ENCODE data around the gene UTY.

UTY gene

GRCh38 chrY:13479828-13480227 lies at the start of gene UTY:
Gene UTY, minus strand, starts transcription at chrY:13480033. Its CDS starts 368 bp downstream, at chrY:13479665.
- no peak for DNase-seq

DNA sequence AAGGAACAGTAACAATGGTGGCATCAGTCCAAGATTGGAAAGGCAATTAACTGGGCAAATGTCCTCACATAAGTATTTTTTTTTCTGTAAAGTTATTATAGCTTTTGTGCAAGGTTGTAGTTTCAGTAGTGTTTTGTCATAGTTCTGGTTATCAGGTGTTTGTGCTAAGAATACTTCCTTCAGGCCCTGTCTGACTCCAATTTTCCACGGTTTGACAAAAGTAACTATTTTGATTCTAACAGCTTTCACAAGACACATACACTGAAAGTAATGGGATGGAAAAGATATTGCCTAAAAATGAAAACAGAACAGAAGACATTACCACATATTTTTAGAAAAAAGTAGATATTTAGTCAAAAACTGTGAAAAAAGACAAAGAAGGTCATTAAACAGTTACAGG lies 40.6 kb upstream of the UTY start:
- DNase-seq: no peak

GRCh38 chrY:13501215-13501614 lies 21.4 kb upstream of the UTY start:
- DNase-seq: no peak

- no peak for DNase-seq
These were observed 13.9 kb upstream of the UTY start for GRCh38 chrY:13493737-13494136.

GRCh38 chrY:13492408-13492807 lies 12.6 kb upstream of the UTY start:
- no peak for DNase-seq

- no peak for DNase-seq
These were observed 8.9 kb upstream of the UTY start for GRCh38 chrY:13488738-13489137.

- no peak for DNase-seq
These were observed 617 bp downstream of the UTY start for GRCh38 chrY:13479121-13479711.

- DNase-seq: no peak
These were observed 1.6 kb downstream of the UTY start for GRCh38 chrY:13478126-13478785.

DNA sequence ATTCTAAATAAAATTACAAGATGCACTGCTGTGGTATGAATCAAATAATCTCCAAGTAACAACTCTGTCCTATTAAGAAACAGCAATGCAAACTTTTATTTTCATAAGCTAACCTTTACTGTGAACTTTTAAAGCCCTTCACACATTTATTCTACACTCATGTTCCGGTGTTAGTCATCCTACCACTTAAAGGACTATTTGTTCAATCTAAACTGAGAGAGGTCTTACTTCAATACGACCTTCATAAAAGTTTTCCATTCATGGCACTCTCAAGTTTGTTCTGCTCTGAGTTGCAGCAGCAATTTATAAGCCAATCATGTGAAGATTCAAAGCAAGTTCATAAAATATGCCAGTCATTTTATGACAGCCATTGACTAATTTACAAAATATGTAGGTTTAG lies 4.8 kb downstream of the UTY start:
- no peak for DNase-seq

DNA sequence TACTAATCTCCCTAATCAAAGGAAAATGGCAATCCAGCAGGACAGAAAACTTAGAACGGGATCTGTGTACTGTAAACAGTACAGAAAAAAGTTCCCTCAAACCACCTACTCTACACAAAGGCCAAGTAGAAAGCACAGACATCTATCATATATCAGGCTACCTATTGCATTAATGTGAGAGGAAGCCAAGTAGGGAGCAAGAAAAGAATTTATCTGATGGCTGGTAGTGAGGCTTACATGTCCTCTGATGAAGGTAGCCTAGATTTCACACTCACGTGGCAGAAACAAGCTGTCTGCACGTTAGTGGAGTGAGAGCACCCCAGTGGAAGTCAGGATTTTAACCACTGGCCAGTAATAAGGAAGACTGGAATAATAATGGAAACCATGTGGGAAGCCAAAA lies 28.3 kb downstream of the UTY start:
- DNase-seq: no peak

GRCh38 chrY:13450596-13451130 lies 29.2 kb downstream of the UTY start:
- no peak for DNase-seq

DNA sequence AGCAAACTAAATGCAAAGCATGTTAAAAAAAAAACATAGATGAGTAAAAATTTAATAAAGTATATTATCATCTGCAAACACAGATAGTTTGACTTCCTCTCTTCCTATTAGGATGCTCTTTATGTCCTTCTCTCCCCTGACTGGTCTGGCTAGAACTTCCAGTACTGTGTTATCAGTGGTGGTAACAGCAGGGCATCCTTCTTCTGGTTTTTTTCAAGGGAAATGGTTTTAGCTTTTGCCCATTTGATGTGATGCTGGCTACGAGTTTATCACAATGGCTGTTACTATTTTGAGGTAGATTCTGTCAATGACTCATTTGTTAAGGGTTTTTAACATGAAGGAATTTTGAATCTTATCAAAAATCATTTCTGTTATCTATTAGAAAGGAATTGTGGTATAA lies 34.3 kb downstream of the UTY start:
- DNase-seq: no peak

- no peak for DNase-seq
These were observed 36.7 kb downstream of the UTY start for GRCh38 chrY:13443146-13443545.

- DNase-seq: no peak
These were observed 39.0 kb downstream of the UTY start for GRCh38 chrY:13440811-13441210.

- no peak for DNase-seq
These were observed 43.6 kb downstream of the UTY start for GRCh38 chrY:13435968-13436937.

DNA sequence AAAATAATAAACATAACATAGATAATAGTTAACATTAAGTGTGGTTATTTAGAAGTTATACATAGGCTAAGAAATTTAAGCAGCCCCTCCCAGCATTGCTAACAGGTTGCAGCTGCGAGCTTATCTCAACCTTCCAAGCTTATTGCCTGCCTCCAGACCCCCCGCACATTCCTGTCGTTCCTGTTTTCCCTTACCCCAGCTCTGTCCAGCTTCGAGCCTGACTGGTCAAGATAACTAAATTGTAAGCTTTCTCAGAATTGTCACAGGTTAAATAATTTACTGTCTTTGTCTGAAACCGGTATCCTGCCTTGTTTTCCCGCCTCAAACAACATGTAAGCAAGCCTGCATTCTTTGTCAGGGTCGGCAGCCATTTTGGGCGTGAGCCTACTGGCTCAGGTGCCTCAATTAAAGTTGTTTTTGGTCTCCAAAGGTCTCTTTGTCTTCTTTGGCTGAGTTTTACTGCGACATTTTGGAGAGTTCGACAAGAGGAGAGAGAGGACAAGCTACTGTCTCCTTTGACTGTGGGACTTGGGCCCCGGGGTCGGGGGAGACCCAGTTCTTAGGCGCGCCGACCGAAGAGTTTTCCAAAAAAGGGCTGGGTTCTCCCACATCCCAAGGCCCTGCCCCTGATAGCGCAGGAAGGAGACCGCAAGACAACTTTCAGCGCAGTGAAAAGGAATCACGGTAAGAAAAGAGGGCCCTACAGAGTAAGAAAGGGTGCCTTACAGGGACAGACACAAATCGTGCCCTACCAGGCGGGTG lies 44.4 kb downstream of the UTY start:
- no peak for DNase-seq

- no peak for DNase-seq
These were observed 47.4 kb downstream of the UTY start for GRCh38 chrY:13432293-13433025.

DNA sequence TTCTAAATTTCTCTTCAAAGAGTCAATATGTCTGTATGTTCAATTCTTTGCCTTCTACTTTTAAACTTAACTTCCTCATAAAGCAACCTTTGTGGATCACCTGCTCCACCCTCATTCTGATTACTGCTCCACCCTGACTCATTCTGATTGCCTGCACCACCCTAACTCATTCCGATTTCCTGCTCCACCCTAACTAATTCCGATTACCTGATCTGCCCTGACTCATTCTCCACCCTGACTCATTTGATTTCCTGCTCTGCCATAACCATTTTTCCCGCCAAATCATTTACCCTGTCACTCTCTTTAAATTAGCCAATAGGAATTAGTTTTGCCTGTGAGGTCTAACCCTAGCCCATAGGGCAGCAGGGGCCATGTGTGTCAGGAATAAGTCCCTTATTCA lies 50.3 kb downstream of the UTY start:
- DNase-seq: no peak

DNA sequence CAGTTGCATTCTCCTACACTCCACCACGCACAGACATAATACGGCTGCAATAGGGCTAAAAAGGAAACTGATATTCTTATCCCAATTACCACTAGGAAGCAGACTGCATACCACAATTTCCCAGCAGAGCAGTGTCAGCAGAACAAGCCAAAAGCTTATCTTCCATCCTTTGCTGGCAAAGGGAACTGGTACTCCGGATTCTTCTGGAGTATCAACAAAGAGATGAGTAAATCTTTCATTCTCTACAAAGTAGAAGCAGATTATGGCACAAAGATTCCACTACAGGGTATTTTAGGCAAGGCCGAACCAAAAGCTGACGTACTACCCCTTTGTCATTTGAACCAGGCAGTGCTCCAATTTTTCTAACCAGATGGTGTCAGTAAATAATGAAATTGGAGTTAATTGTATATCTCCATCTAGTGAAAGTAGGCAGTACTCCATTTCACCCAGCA lies 56.5 kb downstream of the UTY start:
- no peak for DNase-seq

DNA sequence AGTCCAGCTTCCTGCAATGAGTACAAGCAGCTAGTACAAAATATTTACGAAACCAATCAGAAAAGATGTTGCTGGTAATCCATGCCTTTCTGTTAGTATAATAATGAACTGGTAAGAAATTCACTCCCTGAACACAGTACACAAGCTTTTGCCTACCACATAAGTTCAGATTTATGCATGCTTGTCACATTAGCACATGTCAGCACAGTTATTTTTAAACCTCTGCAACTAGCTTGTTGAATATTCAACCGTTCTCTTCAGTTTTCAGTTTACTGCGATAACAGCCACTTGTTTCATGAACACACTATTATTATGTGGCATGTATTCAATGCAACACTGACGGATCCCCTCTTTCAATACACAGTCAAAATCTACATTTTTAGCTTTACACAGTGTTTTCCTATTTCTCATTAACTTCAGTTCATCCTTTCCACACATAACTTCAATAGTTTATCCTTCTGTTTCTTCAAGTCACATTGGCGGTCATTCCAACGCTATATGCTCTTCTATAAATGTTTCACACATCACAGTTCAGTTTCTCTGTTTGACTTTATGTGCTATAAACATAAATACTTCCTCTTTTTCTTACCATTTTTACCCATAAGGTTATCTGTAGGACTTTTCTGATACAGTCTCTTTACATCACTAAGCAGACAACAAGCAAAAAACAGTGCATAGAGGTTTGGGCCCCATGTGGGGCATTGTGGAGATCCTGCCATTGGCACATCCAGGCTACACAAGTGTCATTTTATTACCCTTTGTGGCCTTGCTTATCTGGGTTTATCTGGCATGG lies 62.8 kb downstream of the UTY start:
- no peak for DNase-seq

- DNase-seq: no peak
These were observed 64.3 kb downstream of the UTY start for GRCh38 chrY:13415556-13415955.

All from NCI-H774 (cell line).